GM12878 (cell line): ENCODE data around the gene NDST3. TPM values are rescaled to one million over a fixed set of nuclear protein-coding genes. Genes with fewer than 3 reads are reported as not detected.

Source experiments
- ATAC-seq: fragments of 200-7000 bp; cut with Tn5 transposase; 3 replicates; pipeline ENCODE4 v1.9.1; 2020; ENCODE audit warnings: mild to moderate bottlenecking, moderate library complexity
- BruUV-seq: library from RNA; stranded (reverse); fragments of 400-500 nt; replicated peaks from 2 replicates; lab custom pipeline; 2021; lab: Mats Ljungman, UMichigan
- CTCF ChIA-PET: fragments of 300-600 bp; sonication (Branson Sonifier 250); formaldehyde crosslinking; extraction: SDS; loops from one replicate; lab custom pipeline; 2021; ENCODE audit warnings: inconsistent platforms; lab: Yijun Ruan, JAX
- POLR2A ChIA-PET: fragments of 350-600 bp; formaldehyde crosslinking; extraction: SDS; loops from one replicate; lab custom pipeline; 2021; ENCODE audit warnings: inconsistent platforms; lab: Charles Lee
- RAD21 ChIA-PET: fragments of 300-600 bp; sonication (Branson Sonifier 250); formaldehyde crosslinking; loops from one replicate; lab custom pipeline; 2023; ENCODE audit warnings: antibody characterized with exemption; ENCODE audit not compliant: unreplicated experiment; lab: Charles Lee
- SMC1A ChIA-PET: fragments of 300-600 bp; sonication (Branson Sonifier 250); formaldehyde crosslinking; loops from one replicate; lab custom pipeline; 2023; ENCODE audit not compliant: unreplicated experiment, uncharacterized antibody; lab: Charles Lee
- DNase-seq: peaks from one replicate; pipeline ENCODE4 v3.0.0-alpha.2; 2011; ENCODE audit warnings: low read depth, low spot score
- FAIRE-seq: peaks from 3 replicates; lab custom pipeline; 2011; peaks lifted over from hg19 to GRCh38; lab: Jason Lieb, UNC
- H2AFZ ChIP-seq: 2 replicates; pipeline ENCODE4 v1.6.0; 2011; ENCODE audit warnings: low read depth, low read length, control low read depth; ENCODE audit not compliant: control insufficient read depth
- H3K27ac ChIP-seq: 2 replicates; pipeline ENCODE4 v1.5.1; 2011; ENCODE audit warnings: control low read depth; ENCODE audit not compliant: control insufficient read depth, insufficient read depth
- H3K27me3 ChIP-seq, 2 experiments: replicated peaks in 1 of 2; 2 replicates each; pipeline versions ENCODE4 v1.6.0 to v1.6.1; 2011; ENCODE audit warnings: low read length in 1 of 2; ENCODE audit not compliant: control insufficient read depth in 2 of 2, insufficient read depth in 2 of 2
- H3K36me3 ChIP-seq, 2 experiments: 2 replicates each; pipeline ENCODE4 v1.5.1; 2011; ENCODE audit warnings: low read length in 1 of 2; ENCODE audit not compliant: control insufficient read depth in 2 of 2, insufficient read depth in 2 of 2
- H3K4me1 ChIP-seq: 2 replicates; pipeline ENCODE4 v1.6.1; 2011; ENCODE audit warnings: mild to moderate bottlenecking, low read length, moderate library complexity, mixed read lengths; ENCODE audit not compliant: control insufficient read depth, insufficient read depth
- H3K4me2 ChIP-seq: 2 replicates; pipeline ENCODE4 v1.6.0; 2011; ENCODE audit warnings: control low read depth; ENCODE audit not compliant: control insufficient read depth, insufficient read depth
- H3K4me3 ChIP-seq: fragments of 200-600 bp; sonication (generic); 2 replicates; pipeline ENCODE4 v1.5.1; 2016
- H3K79me2 ChIP-seq: 2 replicates; pipeline ENCODE4 v1.6.0; 2011; ENCODE audit warnings: low read length; ENCODE audit not compliant: control insufficient read depth, insufficient read depth
- H3K9ac ChIP-seq: 2 replicates; pipeline ENCODE4 v1.8.0; 2011; ENCODE audit warnings: low read length, control low read depth, mixed read lengths; ENCODE audit not compliant: control insufficient read depth, insufficient read depth
- H3K9me3 ChIP-seq: replicated peaks from 3 replicates; pipeline ENCODE4 v1.5.1; 2011; ENCODE audit warnings: mild to moderate bottlenecking, low read length; ENCODE audit not compliant: control insufficient read depth, insufficient read depth
- H4K20me1 ChIP-seq: 2 replicates; pipeline ENCODE4 v1.6.0; 2011; ENCODE audit not compliant: control insufficient read depth, insufficient read depth
- EED ChIP-seq: sonication (generic); IDR thresholded peaks from 2 replicates; pipeline ENCODE4 v1.6.1; 2016; ENCODE audit warnings: antibody characterized with exemption, low read depth
- GATAD2B ChIP-seq: fragments of 450-650 bp; conservative IDR thresholded peaks from 2 replicates; pipeline ENCODE4 v1.6.1; 2017; ENCODE audit warnings: low read depth, mild to moderate bottlenecking, moderate library complexity
- NFYA ChIP-seq: IDR thresholded peaks from 2 replicates; pipeline ENCODE4 v1.6.1; 2011; ENCODE audit warnings: low read depth, mild to moderate bottlenecking, low read length, improper control_type of control experiment, borderline replicate concordance
- NRF1 ChIP-seq: conservative IDR thresholded peaks from 2 replicates; pipeline ENCODE4 v1.6.1; 2011; ENCODE audit warnings: mild to moderate bottlenecking, low read depth, low read length, improper control_type of control experiment
- RBBP5 ChIP-seq: fragments of 200-600 bp; sonication (generic); conservative IDR thresholded peaks from 2 replicates; pipeline ENCODE4 v1.6.1; 2016
- SRF ChIP-seq, 2 experiments: IDR thresholded peaks; 2 replicates each; pipeline ENCODE4 v1.6.1; 2011; ENCODE audit warnings: low read depth in 2 of 2, low read length in 2 of 2, mild to moderate bottlenecking in 1 of 2, moderate library complexity in 1 of 2
- YY1 ChIP-seq: IDR thresholded peaks from 2 replicates; pipeline ENCODE4 v1.6.1; 2011; ENCODE audit warnings: low read depth, mild to moderate bottlenecking, low read length
- ZNF24 ChIP-seq: fragments of 450-650 bp; IDR thresholded peaks from 2 replicates; pipeline ENCODE4 v1.6.1; 2017; ENCODE audit warnings: antibody characterized with exemption, mild to moderate bottlenecking
- ZNF622 ChIP-seq: fragments of 450-650 bp; IDR thresholded peaks from 2 replicates; pipeline ENCODE4 v1.6.1; 2017; ENCODE audit warnings: mild to moderate bottlenecking, inconsistent platforms
- WGBS: methylation state at CpG from one replicate; pipeline ENCODE4 v1.1.6; 2016; ENCODE audit warnings: low lambda C conversion rate; ENCODE audit not compliant: insufficient replicate concordance, insufficient coverage; ENCODE audit errors: missing lambda C conversion rate; 5-methylcytosine and 5-hydroxymethylcytosine counted together
- in situ Hi-C: fragments of 300-500 bp; cut with MboI; formaldehyde crosslinking; loops from 9 replicates; pipeline ENCODE4 v1.14.3; 2018; ENCODE audit warnings: mixed read lengths
- intact Hi-C: fragments of 100-400 bp; cut with micrococcal nuclease; formaldehyde crosslinking; loops from one replicate; pipeline ENCODE4 v1.14.2; 2022; ENCODE audit not compliant: unreplicated experiment
- polyA plus RNA-seq, 11 experiments: library from polyadenylated mRNA; depleted of rRNA in 4 of 11; unstranded in 6 of 11; stranded (reverse) in 5 of 11; fragments of >200 nt; fragmentation: Nextera tagmentation in 4 of 11; fragmentation: Illumina TruSeq in 1 of 11; extraction: Ambion mirVana in 4 of 11; extraction: Trizol in 1 of 11; gene quantifications; 1 replicate in 1 of 11; 2 replicates in 10 of 11; pipeline versions ENCODE4 v1.2.1 to v1.2.3, GENCODE V29; 2011 to 2016; ENCODE audit warnings: inconsistent platforms in 2 of 11, missing spikeins in 2 of 11, low read depth in 1 of 11
- total RNA-seq, 4 experiments: library from RNA; depleted of rRNA in 3 of 4; stranded (reverse); fragments of >200 nt in 3 of 4; fragmentation: Illumina TruSeq in 1 of 4; extraction: Trizol in 1 of 4; gene quantifications; 2 replicates each; pipeline versions ENCODE4 v1.2.1 to v1.2.3, GENCODE V29; 2013 to 2021
- TF ChIP-seq, protein P1 (sequence below): fragments of 450-650 bp; IDR thresholded peaks from 2 replicates; pipeline ENCODE4 v1.6.1; 2017; ENCODE audit warnings: mild to moderate bottlenecking

NDST3 gene
- total and polyA plus RNA-seq, 10 of the 15 experiments (the other 5 are each of a cell fraction or from before 2014, with no cell fraction given) = 0.03 TPM; not detected in 8

DNA sequence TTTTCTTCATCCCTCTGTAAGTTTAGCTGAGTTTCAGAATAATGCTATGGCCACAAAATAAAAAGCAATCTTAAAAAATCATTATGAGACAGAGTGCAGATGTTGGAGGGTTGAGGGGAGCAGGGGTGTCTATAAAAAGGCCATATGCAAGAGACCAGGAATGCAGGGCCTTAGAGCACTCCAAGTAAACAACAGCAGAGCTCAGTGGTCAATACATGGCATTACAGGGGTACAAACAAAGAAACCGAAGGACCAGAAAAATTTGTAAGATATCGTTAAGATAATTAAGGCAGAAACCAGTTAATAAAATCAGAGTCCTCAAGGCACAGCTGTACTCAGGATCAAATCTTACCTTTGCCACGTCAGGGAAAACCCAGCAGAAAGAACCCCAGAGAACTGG, 28.4 kb upstream of the NDST3 start:
- no peaks in the 10 kb centered on the region for H4K20me1 ChIP-seq
- no peaks in the 10 kb centered on the region for H3K27me3 ChIP-seq
- ATAC-seq (peak; percentile 46; the same call in 1 of the 3 replicates), DNase-seq (no peak), FAIRE-seq (no peak)
- intact Hi-C loops (no loop called here), in situ Hi-C loops (no loop called here)
- H3K79me2 ChIP-seq = no peaks in the 10 kb centered on the region
- H3K4me3 ChIP-seq = no peak overlapping the region
- POLR2A ChIA-PET = interaction anchor here (0.6 kb wide), 1 partner anchor 759 kb away, joined by 3 read pairs; no protein-coding TSS in a partner anchor
- no peak overlapping the region for H3K9ac ChIP-seq
- no peak overlapping the region for H3K4me2 ChIP-seq
- 0% methylated on average over 3 of the region's 3 CpGs for WGBS
- H3K4me1 ChIP-seq = no peaks in the 10 kb centered on the region
- CTCF ChIA-PET = interaction anchor here (0.6 kb wide), 1 partner anchor 9 kb away, joined by 3 read pairs; no protein-coding TSS in a partner anchor
- no TSS peak for BruUV-seq
- RAD21 ChIA-PET = no interaction called here
- no peak overlapping the region for H2AFZ ChIP-seq
- no peaks in the 10 kb centered on the region for H3K36me3 ChIP-seq
- H3K9me3 ChIP-seq = no peaks in the 10 kb centered on the region
- TF ChIP-seq ZNF24 (no peak), YY1 (no peak), ZNF622 (no peak), RBBP5 (no peak), NFYA (no peak), NRF1 (no peak), EED (no peak), SRF (IDR thresholded peaks at IDR 0.05; ENCODE audit: low read depth in 2 of 2, low read length in 2 of 2) (no peak), GATAD2B (no peak)
- TF ChIP-seq, protein P1, sequence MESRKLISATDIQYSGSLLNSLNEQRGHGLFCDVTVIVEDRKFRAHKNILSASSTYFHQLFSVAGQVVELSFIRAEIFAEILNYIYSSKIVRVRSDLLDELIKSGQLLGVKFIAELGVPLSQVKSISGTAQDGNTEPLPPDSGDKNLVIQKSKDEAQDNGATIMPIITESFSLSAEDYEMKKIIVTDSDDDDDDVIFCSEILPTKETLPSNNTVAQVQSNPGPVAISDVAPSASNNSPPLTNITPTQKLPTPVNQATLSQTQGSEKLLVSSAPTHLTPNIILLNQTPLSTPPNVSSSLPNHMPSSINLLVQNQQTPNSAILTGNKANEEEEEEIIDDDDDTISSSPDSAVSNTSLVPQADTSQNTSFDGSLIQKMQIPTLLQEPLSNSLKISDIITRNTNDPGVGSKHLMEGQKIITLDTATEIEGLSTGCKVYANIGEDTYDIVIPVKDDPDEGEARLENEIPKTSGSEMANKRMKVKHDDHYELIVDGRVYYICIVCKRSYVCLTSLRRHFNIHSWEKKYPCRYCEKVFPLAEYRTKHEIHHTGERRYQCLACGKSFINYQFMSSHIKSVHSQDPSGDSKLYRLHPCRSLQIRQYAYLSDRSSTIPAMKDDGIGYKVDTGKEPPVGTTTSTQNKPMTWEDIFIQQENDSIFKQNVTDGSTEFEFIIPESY = no peak
- SMC1A ChIA-PET = interaction anchor here (0.7 to 1.1 kb wide), 3 partner anchors 12 to 20 kb away, joined by 3 to 4 read pairs (median 4); no protein-coding TSS in a partner anchor
- no peak overlapping the region for H3K27ac ChIP-seq
